Stomach smooth muscle (tissue), 2 donors: ENCODE data around the gene FAM3D.

Experiments used
- H3K27ac ChIP-seq: one replicate; pipeline ENCODE4 v1.7.0; 2013; ENCODE audit warnings: mild to moderate bottlenecking, low read length, inconsistent platforms
- H3K27me3 ChIP-seq, 2 donors: one replicate each; pipeline ENCODE4 v1.7.0; 2013; ENCODE audit warnings: low read length in 2 of 2; ENCODE audit not compliant: insufficient read depth in 2 of 2, control insufficient read depth in 1 of 2
- H3K36me3 ChIP-seq, 2 donors: one replicate each; pipeline ENCODE4 v1.7.0; 2013; ENCODE audit warnings: low read length in 2 of 2; ENCODE audit not compliant: control insufficient read depth in 2 of 2, insufficient read depth in 2 of 2
- H3K4me1 ChIP-seq: one replicate; pipeline ENCODE4 v1.7.0; 2013; ENCODE audit warnings: low read length; ENCODE audit not compliant: control insufficient read depth, insufficient read depth
- H3K4me3 ChIP-seq, 2 donors: one replicate each; pipeline ENCODE4 v1.7.0; 2013; ENCODE audit warnings: low read length in 2 of 2
- H3K9ac ChIP-seq, 2 donors: one replicate each; pipeline ENCODE4 v1.7.0; 2013; ENCODE audit warnings: low read length in 2 of 2, mild to moderate bottlenecking in 1 of 2
- H3K9me3 ChIP-seq, 2 donors: one replicate each; pipeline ENCODE4 v1.7.0; 2013; ENCODE audit warnings: low read length in 2 of 2; ENCODE audit not compliant: control insufficient read depth in 2 of 2
- donor health status: healthy.
- donor health status: Pancreatic carcinoma.

Gene FAM3D

GRCh38 chr3:58638591-58638990, 28.0 kb downstream of the FAM3D start:
- Histone ChIP-seq H3K27me3 (peaks cover 0 to 4% of the 10 kb centered on the region in 2 donors), H3K9ac (no peak overlapping the region), H3K9me3 (no peaks in the 10 kb centered on the region)

GRCh38 chr3:58637509-58637908, 29.1 kb downstream of the FAM3D start:
- H3K27me3 ChIP-seq: peaks cover 0 to 4% of the 10 kb centered on the region in 2 donors
- H3K9me3 ChIP-seq: no peaks in the 10 kb centered on the region
- H3K27ac ChIP-seq: no peak overlapping the region
- H3K4me1 ChIP-seq: peaks cover 2% of the 10 kb centered on the region
- no peak overlapping the region for H3K4me3 ChIP-seq
- no peaks in the 10 kb centered on the region for H3K36me3 ChIP-seq
- H3K9ac ChIP-seq: no peak overlapping the region

More at GRCh38 chr3:58638591-58638990, 28.0 kb downstream of the FAM3D start:
- peaks cover 2% of the 10 kb centered on the region for H3K4me1 ChIP-seq
- H3K27ac ChIP-seq: no peak overlapping the region
- no peak overlapping the region for H3K4me3 ChIP-seq
- no peaks in the 10 kb centered on the region for H3K36me3 ChIP-seq

- Histone ChIP-seq H3K27me3 (peaks cover 0 to 4% of the 10 kb centered on the region in 2 donors), H3K36me3 (no peaks in the 10 kb centered on the region), H3K4me1 (no peaks in the 10 kb centered on the region), H3K27ac (no peak overlapping the region), H3K4me3 (no peak overlapping the region), H3K9me3 (no peaks in the 10 kb centered on the region), H3K9ac (no peak overlapping the region)
These were observed 30.9 kb downstream of the FAM3D start for GRCh38 chr3:58635371-58636285.

GRCh38 chr3:58633157-58633865, 33.3 kb downstream of the FAM3D start:
- Histone ChIP-seq H3K4me1 (peaks cover 17% of the 10 kb centered on the region), H3K9ac (no peak overlapping the region), H3K36me3 (no peaks in the 10 kb centered on the region), H3K9me3 (no peaks in the 10 kb centered on the region), H3K4me3 (no peak overlapping the region), H3K27ac (no peak overlapping the region), H3K27me3 (peaks cover 0 to 4% of the 10 kb centered on the region in 2 donors)

GRCh38 chr3:58631742-58632141, 34.8 kb downstream of the FAM3D start:
- H3K4me3 ChIP-seq: no peak overlapping the region
- no peaks in the 10 kb centered on the region for H3K9me3 ChIP-seq
- no peaks in the 10 kb centered on the region for H3K36me3 ChIP-seq
- peaks cover 0 to 2% of the 10 kb centered on the region in 2 donors for H3K27me3 ChIP-seq
- H3K4me1 ChIP-seq: peaks cover 29% of the 10 kb centered on the region
- H3K27ac ChIP-seq: no peak overlapping the region
- no peak overlapping the region for H3K9ac ChIP-seq

- H3K4me3 ChIP-seq: no peak overlapping the region
- H3K4me1 ChIP-seq: peaks cover 31% of the 10 kb centered on the region
- no peak overlapping the region for H3K9ac ChIP-seq
- no peaks in the 10 kb centered on the region for H3K36me3 ChIP-seq
- no peaks in the 10 kb centered on the region for H3K9me3 ChIP-seq
- peaks cover 0 to 2% of the 10 kb centered on the region in 2 donors for H3K27me3 ChIP-seq
- H3K27ac ChIP-seq: no peak overlapping the region
These were observed 35.9 kb downstream of the FAM3D start for GRCh38 chr3:58630710-58631092.

- no peaks in the 10 kb centered on the region for H3K36me3 ChIP-seq
- no peak overlapping the region for H3K4me3 ChIP-seq
- peaks cover 0 to 2% of the 10 kb centered on the region in 2 donors for H3K27me3 ChIP-seq
- H3K9me3 ChIP-seq: no peaks in the 10 kb centered on the region
- H3K27ac ChIP-seq: no peak overlapping the region
- no peak overlapping the region for H3K9ac ChIP-seq
- peaks cover 31% of the 10 kb centered on the region for H3K4me1 ChIP-seq
These were observed 36.4 kb downstream of the FAM3D start for GRCh38 chr3:58630076-58630709.

- Histone ChIP-seq H3K9me3 (no peaks in the 10 kb centered on the region), H3K4me3 (no peak overlapping the region), H3K27ac (peak overlapping the region; percentile 24), H3K27me3 (peaks cover 0 to 2% of the 10 kb centered on the region in 2 donors), H3K4me1 (peaks cover 31% of the 10 kb centered on the region), H3K36me3 (no peaks in the 10 kb centered on the region), H3K9ac (peak overlapping the region in 1 of 2 donors; percentile 29)
These were observed 36.9 kb downstream of the FAM3D start for GRCh38 chr3:58629629-58630028.

- Histone ChIP-seq H3K9ac (no peak overlapping the region), H3K36me3 (no peaks in the 10 kb centered on the region), H3K4me1 (peaks cover 31% of the 10 kb centered on the region), H3K27me3 (peaks cover 0 to 2% of the 10 kb centered on the region in 2 donors), H3K27ac (peak overlapping the region; percentile 24), H3K9me3 (no peaks in the 10 kb centered on the region), H3K4me3 (no peak overlapping the region)
These were observed 37.6 kb downstream of the FAM3D start for GRCh38 chr3:58628823-58629562.

GRCh38 chr3:58627941-58628340, 38.6 kb downstream of the FAM3D start:
- no peak overlapping the region for H3K4me3 ChIP-seq
- no peak overlapping the region for H3K9ac ChIP-seq
- H3K4me1 ChIP-seq: peaks cover 31% of the 10 kb centered on the region
- H3K27me3 ChIP-seq: no peaks in the 10 kb centered on the region
- H3K9me3 ChIP-seq: no peaks in the 10 kb centered on the region
- H3K27ac ChIP-seq: no peak overlapping the region
- no peaks in the 10 kb centered on the region for H3K36me3 ChIP-seq
